Mucosa of rectum (tissue), 2 donors: ENCODE measurements around the gene RPS27A.
A peak's percentile ranks its signal among the peaks of the same experiment; 100 is the strongest.
"Not testable (repeated sequence)": the region's sequence is repeated elsewhere in the genome, so short reads cannot be mapped to it uniquely, and the experiment has no call there.

ENCODE experiments used
- H3K27ac ChIP-seq, 2 donors: one replicate each; pipeline ENCODE4 v1.7.0; 2013; ENCODE audit warnings: inconsistent platforms in 2 of 2, low read depth in 2 of 2, low read length in 2 of 2
- H3K27me3 ChIP-seq, 2 donors: one replicate each; pipeline ENCODE4 v1.7.0; 2013; ENCODE audit warnings: low read length in 2 of 2; ENCODE audit not compliant: control insufficient read depth in 2 of 2, insufficient read depth in 2 of 2
- H3K36me3 ChIP-seq, 2 donors: one replicate each; pipeline ENCODE4 v1.7.0; 2013; ENCODE audit warnings: low read length in 2 of 2; ENCODE audit not compliant: control insufficient read depth in 2 of 2, insufficient read depth in 2 of 2
- H3K4me1 ChIP-seq, 2 donors: one replicate each; pipeline ENCODE4 v1.7.0; 2013; ENCODE audit warnings: low read length in 2 of 2, mild to moderate bottlenecking in 1 of 2; ENCODE audit not compliant: control insufficient read depth in 2 of 2, insufficient read depth in 2 of 2
- H3K4me3 ChIP-seq, 2 donors: one replicate each; pipeline ENCODE4 v1.7.0; 2013; ENCODE audit warnings: low read length in 2 of 2
- H3K9ac ChIP-seq, 2 donors: one replicate each; pipeline ENCODE4 v1.7.0; 2013; ENCODE audit warnings: low read length in 2 of 2, low read depth in 1 of 2, mild to moderate bottlenecking in 1 of 2
- H3K9me3 ChIP-seq, 2 donors: one replicate each; pipeline ENCODE4 v1.7.0; 2013; ENCODE audit warnings: low read length in 2 of 2; ENCODE audit not compliant: control insufficient read depth in 2 of 2
- donor health status: healthy.
- donor health status: Normal muscosa, but diverticular disease.

RPS27A gene

DNA sequence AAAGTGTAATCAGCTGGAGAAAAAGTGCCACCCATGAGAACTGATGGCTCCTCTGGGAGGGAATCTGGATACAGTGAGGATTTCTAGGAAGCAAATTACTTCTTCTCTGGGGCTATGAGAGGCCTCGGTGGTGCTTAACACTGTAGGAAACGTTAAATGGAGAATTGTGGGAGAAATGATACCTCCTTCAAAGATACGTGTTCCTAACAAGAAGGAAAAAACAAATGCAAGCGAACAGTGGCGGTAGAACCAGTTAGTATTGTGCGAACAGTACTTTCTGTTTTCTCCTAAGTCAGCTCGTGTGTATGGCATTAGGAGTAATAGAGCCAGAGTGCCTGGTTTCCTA lies 37.1 kb downstream of the RPS27A start:
- peak overlapping the region; percentile 92 to 95 for H3K27ac ChIP-seq
- no peaks in the 10 kb centered on the region for H3K9me3 ChIP-seq
- peak overlapping the region; percentile 97 to 98 for H3K9ac ChIP-seq
- H3K27me3 ChIP-seq, result no peaks in the 10 kb centered on the region
- H3K4me3 ChIP-seq, result peak overlapping the region; percentile 96 to 100
- H3K4me1 ChIP-seq, result peaks cover 7 to 14% of the 10 kb centered on the region in 2 donors
- peaks cover 2 to 4% of the 10 kb centered on the region in 2 donors for H3K36me3 ChIP-seq

DNA sequence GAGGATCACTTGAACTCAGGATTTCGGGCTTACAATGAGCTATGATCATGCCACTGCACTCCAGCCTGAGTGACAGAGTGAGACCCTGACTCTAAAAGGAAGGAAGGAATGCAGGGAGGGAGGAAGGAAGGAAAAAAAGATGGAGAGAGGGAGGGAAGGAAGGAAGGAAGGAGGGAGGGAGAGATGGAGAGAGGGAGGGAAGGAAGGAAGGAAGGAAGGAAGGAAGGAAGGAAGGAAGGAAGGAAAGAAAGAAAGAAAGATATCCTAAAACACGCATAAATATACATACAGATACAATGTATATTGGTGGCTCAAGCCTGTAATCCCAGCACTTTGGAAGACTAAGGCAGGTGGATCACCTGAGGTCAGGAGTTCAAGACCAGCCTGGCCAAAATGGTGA lies 41.9 kb downstream of the RPS27A start:
- H3K27ac ChIP-seq, H3K27me3 ChIP-seq, H3K9me3 ChIP-seq, H3K9ac ChIP-seq, H3K4me3 ChIP-seq, H3K36me3 ChIP-seq: not testable (repeated sequence)
- H3K4me1 ChIP-seq, result peaks cover 5 to 20% of the 10 kb centered on the region in 2 donors

DNA sequence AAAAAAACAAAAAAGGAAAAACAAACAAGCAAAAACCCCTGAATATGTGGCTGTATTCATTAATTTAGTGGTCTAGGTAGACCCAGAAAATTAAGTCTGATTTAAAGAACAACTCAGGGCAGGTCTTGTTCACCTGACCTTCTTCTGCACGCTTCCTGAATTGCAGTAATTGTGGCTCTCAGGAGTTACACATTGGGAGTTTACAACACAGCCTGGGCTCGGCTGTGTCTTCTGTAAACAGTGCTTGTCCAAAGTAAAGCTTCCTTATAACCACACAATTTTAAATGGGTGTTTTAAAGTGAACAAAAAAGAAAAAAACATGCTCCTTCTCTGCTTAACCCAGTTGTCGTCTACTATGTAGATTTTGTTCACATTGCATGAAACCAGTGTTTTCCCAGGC lies 44.8 kb downstream of the RPS27A start:
- H3K4me1 ChIP-seq, result peaks cover 3 to 15% of the 10 kb centered on the region in 2 donors
- H3K4me3 ChIP-seq, result peak overlapping the region; percentile 42 to 61
- H3K27me3 ChIP-seq, result no peaks in the 10 kb centered on the region
- peak overlapping the region; percentile 17 to 24 for H3K9ac ChIP-seq
- peak overlapping the region; percentile 44 to 65 for H3K27ac ChIP-seq
- H3K9me3 ChIP-seq, result no peaks in the 10 kb centered on the region
- no peaks in the 10 kb centered on the region for H3K36me3 ChIP-seq

DNA sequence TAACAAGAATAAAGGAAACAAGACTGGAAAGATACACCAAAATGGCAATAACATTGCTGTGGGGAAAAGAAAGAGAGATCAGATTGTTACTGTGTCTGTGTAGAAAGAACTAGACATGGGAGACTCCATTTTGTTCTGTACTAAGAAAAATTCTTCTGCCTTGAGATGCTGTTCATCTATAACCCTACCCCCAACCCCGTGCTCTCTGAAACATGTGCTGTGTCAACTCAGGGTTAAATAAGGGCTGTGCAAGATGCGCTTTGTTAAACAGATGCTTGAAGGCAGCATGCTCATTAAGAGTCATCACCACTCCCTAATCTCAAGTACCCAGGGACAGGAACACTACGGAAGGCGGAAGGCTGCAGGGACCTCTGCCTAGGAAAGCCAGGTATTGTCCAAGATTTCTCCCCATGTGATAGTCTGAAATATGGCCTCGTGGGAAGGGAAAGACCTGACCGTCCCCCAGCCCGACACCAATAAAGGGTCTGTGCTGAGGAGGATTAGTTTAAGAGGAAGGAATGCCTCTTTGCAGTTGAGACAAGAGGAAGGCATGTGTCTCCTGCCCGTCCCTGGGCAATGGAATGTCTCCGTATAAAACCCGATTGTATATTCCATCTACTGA lies 46.8 kb downstream of the RPS27A start:
- H3K4me1 ChIP-seq, result peaks cover 3 to 21% of the 10 kb centered on the region in 2 donors
- H3K27me3 ChIP-seq, H3K36me3 ChIP-seq, H3K27ac ChIP-seq, H3K4me3 ChIP-seq, H3K9me3 ChIP-seq, H3K9ac ChIP-seq: not testable (repeated sequence)

DNA sequence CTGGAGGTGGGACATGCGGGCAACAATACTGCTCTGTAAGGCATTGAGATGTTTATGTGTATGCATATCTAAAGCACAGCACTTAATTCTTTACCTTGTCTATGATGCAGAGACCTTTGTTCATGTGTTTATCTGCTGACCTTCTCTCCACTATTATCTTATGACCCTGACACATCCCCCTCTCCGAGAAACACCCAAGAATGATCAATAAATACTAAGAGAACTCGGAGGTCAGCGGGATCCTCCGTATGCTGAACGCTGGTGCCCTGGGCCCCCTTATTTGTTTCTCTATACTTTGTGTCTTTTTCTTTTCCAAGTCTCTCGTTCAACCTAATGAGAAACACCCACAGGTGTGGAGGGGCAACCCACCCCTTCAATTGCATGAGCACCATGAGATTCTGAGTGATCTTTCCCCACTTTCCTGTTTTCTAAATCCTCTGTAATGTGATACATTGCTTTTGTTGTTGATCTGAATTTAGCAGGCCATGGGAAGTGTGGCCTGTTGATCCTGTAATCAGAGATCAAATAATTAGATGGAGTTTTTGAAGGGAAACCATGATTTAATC lies 47.5 kb downstream of the RPS27A start:
- not testable (repeated sequence) for H3K9ac ChIP-seq, H3K36me3 ChIP-seq, H3K27me3 ChIP-seq, H3K9me3 ChIP-seq, H3K27ac ChIP-seq, H3K4me3 ChIP-seq
- H3K4me1 ChIP-seq, result peaks cover 3 to 21% of the 10 kb centered on the region in 2 donors

- not testable (repeated sequence) for H3K27me3 ChIP-seq, H3K27ac ChIP-seq, H3K4me3 ChIP-seq, H3K36me3 ChIP-seq, H3K9ac ChIP-seq, H3K9me3 ChIP-seq
- H3K4me1 ChIP-seq, result peaks cover 3 to 21% of the 10 kb centered on the region in 2 donors
Measured at GRCh38 chr2:55280851-55281546, 48.5 kb downstream of the RPS27A start.

DNA sequence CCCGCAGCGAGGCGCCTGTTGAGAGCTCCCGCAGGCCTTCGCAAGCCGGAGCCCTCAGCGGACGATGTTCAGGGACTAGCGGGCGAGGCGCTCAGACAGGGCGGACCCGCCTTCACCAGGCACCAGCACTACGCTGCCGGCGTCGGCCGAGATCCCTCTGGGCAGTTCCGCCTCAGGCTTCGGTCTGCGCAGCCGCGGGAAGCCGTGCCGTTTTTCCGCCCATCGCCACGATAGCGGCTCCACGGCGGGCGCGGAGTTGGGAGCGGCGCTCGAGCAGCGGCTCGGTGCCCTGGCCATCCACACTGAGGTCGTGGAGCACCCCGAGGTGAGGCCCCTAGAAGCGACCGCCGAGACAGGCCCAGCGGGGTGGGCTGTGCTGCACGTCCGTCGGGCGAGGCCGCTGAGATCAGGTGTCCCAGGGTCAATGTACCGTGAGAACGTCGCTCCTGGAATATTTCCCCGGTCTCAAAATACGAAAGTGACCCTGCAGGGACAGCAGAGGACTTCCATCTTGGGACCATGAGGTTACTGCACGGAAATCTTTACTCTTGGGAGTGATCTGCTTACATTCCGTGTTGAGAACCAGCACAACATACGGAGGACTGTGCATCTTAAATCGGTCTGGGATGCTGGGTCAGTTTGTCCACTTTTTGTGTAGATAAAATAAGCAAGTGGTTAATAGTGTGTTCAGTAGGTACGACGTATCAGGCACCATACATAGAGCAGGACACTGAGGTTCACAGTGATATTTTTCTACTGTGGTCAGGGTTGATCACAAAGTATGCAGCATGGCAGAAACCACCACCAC lies 49.8 kb downstream of the RPS27A start:
- peak overlapping the region; percentile 85 to 90 for H3K4me3 ChIP-seq
- peaks cover 3 to 16% of the 10 kb centered on the region in 2 donors for H3K4me1 ChIP-seq
- no peaks in the 10 kb centered on the region for H3K27me3 ChIP-seq
- peak overlapping the region; percentile 90 to 93 for H3K27ac ChIP-seq
- H3K9me3 ChIP-seq, result no peaks in the 10 kb centered on the region
- no peaks in the 10 kb centered on the region for H3K36me3 ChIP-seq
- peak overlapping the region; percentile 85 to 87 for H3K9ac ChIP-seq

DNA sequence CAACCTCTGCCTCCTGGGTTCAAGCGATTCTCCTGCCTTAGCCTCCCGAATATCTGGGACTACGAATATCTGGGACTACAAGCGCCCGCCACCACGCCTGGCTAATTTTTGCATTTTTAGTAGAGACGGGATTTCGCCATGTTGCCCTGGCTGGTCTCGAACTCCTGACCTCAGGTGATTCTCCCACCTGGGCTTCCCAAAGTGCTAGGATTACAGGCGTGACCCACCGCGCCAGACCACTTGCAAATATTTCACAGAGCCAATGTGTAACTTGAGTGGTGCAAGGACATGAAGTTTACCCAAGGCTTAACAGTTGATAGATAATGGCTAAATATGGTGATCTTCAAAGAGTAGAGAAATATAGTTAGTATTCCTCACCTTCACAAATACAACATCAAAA lies 50.6 kb downstream of the RPS27A start:
- H3K4me3 ChIP-seq, result no peak overlapping the region
- no peaks in the 10 kb centered on the region for H3K27me3 ChIP-seq
- no peak overlapping the region for H3K27ac ChIP-seq
- H3K36me3 ChIP-seq, result no peaks in the 10 kb centered on the region
- H3K9ac ChIP-seq, result no peak overlapping the region
- H3K9me3 ChIP-seq, result no peaks in the 10 kb centered on the region
- H3K4me1 ChIP-seq, result peaks cover 3 to 9% of the 10 kb centered on the region in 2 donors
